Measurements from ENCODE around the gene ABCF2.

The ABCF2 gene

DNA sequence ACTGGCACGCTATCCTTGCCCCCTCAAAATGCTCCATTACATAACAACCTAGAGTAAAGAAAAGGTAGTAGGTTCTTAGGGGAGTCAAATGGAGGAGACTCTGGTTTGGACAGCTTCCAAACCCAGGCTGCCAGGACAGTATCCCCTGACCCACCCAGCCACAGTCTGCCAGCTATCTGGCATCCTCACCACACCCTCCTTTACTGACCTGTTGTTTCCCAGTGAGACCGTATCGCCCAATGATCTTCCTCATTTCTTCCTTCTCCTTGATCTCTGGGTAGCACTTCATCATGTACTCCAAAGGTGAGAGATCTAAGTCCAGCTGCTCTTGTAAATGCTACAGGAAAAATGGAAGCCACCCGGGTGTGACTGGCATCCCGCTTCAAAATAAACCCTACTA is 11.6 kb downstream of the ABCF2 start:
- DNase-seq = no peak

DNA sequence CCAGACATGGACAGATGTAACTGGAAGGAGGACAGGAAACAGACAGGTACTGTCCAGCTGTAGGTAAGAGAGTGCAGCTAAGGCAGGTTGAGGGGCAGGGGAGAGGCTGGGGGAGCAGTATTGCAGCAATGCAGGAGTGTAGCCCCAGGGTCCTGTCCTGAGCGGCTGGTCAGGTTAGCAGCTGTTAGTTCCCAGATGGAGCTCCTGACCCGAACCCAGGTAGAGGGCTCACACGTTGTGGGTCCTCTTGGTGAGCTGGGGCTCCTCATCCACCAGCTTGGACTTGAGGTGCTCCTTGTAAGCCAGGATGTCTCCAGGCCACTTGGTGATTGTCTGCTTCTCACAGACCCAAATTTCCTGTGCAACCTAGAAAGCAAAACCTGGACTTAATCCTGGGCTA is 13.2 kb downstream of the ABCF2 start:
- DNase-seq = no peak

DNA sequence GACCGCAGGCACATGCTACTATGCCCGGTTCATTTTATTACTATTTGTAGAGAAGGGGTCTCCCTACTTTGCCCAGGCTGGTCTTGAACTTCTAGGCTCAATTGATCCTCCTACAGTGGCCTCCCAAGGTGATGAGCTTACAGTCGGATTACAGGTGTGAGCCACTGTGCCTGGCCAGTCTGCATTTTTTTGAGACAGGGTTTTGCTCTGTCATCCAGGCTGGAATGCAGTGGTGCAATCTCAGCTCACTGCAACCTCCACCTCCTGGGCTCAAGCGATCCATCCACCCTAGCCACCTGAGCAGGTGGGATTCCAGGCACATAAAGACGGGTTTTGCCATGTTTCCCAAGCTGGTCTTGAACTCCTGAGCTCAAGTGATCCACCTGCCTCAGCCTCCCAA is 14.4 kb downstream of the ABCF2 start:
- no peak for DNase-seq

DNA sequence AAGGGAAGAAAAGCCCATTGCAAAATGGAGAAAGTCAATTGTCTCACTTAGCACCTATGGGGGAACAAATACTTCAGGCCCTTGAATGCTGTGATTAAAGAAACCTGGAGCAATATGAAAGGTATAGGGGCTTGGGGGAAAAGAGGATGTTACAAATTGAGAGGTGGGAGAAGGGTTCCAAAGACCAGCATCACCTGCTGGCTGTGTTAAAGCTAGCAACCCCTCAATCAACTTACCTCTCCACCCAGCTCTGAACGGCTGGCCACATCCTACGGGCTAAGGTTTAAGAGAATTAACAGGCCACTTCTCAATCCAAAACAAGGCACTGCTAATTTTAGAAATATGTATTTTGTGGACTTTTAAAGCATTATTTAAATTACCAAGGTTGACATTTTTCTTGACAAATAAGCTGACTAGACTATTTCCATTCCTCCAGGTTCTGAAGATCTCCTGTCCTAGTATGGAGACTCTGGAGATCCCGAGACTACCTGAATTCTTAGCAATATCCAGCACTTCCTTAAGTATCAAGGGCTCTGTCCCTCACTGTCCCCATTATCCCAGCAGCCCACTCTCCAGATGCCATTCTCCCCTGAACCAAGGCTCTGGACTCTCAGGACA is 15.7 kb downstream of the ABCF2 start:
- DNase-seq = no peak

DNA sequence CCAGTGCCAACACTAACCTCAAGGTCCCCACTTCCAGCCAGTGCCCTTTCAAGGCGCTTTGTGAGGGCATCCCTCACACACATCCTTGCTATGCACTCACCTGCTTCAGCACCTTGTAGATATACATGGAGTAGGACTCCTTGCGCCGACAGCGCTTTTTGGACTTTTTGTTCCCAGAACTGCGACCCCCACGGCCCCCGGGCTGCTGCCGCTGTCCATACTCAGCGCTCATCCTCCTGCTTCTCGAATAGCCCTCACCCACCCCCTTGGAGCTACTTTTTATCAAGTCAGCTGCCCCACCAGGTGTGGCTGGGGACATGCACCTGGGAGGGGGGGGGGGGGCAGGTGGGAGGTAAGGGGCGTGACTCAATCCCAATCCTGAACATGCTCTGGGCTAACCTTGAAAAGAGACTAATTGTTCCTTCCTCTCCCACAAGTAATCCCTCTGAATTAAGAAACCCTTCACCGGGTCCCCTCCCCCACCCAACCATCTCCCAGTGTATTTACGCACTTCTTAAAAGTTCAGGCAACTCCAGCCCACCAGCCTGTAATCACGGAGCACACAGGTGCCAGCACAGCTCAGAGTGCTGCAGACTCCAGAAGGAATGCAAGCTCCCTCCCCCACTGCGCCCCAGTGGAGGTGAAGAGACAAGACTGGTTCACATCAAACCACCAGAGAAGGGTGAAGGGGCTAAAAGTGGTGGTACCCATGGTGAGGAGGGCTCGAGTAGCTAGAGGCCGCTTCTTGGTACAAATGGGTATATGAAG is 16.7 kb downstream of the ABCF2 start, which contains the start of gene H2BK1:
TSS of gene H2BK1 (minus strand) at position 402 of the 768 bp plus-strand sequence. CDS start at position 232, 170 bp downstream.
- no peak for DNase-seq

DNA sequence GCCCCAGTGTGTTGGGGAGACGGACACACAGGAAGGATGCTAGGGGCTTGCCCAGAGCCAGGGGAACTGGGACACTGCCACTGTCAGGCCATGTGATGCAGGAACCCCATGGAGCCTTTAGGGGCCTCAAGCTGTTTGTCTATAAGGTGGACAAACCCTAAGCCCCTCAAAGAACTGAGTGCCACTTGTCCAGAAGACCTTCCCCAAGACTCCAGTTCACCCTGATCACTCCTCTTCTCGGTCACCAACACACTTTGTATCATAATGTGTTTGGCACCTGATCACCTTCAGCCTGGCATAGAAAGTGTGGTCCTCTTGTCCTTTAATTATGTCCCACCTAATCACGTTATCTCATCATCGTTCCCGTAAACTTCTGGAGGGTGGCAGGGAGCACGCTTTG is 17.4 kb downstream of the ABCF2 start:
- no peak for DNase-seq

DNA sequence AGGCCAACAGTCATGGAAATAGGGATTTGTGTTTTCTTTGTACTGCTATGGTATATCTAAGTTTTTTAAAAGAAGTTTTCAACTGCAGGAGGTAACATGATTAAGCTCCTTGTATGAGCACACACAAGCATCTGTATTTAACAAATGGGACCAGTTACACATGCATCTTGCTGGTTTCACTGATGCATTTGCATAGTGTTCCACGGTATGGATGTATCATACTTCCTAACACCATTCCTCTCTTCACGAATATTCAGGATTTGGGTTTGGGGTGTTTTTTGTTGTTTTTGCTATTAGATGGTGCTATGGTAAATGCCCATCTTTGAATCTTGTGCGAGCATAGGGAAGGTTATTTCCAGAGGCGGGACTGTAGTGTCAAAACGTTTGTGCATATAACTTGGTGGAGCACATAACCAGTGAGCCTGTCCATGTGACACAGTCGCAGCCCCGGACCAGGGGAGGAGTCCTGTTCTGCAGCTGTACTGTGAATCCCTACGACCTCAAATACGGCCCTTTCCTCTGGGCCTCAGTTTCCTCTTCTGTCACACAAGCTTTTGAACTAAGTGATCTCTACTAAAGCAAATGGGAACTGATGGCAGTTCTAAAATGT is 18.6 kb downstream of the ABCF2 start:
- no peak for DNase-seq

DNA sequence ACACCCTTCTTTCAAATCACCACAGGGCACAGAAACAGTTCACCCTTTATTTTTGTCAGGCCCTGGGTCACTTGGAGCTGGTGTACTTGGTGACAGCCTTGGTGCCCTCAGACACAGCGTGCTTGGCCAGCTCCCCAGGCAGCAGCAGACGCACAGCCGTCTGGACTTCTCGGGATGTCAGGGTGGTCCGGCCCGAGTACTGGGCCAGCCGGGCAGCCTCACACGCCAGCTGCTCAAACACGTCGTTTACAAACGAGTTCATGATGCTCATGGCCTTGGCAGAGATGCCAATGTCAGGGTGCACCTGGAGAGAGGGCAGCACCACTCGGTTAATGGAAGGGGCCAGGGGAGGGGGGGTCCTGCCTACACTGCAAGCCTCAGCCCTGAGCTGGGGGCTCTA is 19.2 kb downstream of the ABCF2 start:
- DNase-seq = no peak

DNA sequence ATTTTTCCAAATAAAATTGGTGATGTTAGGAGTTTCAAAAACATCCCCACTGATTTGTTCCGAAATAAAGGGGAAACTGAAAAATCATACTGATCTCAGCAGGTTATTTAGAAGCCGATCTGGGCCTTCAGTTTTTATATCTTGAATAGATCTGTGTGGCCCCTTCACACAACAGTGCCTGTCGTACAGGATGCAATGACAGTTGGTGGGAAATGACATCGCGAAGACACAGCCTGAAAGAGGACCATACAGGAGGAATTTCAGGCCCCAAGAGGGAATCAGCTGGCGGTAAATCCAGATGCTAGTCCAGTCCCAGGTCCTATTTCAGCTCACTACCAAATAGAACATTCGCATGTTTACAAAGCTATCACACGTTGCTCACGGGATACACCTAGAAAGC is 19.7 kb downstream of the ABCF2 start:
- DNase-seq = no peak

DNA sequence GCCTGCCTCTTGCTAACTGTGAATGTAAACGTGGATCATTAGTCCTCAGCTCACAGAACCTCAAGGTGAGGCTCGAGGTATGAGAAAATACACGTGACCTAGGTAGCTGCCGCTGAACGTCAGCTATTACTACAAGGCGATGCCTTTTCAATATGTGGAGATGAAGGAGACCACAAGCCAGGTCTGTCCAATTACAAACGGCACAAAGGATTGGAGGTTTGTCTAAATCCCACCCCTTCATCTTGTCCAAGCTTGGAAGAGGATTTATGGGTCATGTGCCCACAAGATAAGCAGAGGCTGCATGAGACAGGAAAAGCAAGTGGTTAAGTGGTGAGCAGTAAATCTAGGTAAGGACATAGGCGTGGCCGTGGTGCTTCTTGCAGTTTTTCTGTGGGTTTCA is 20.1 kb downstream of the ABCF2 start:
- no peak for DNase-seq

DNA sequence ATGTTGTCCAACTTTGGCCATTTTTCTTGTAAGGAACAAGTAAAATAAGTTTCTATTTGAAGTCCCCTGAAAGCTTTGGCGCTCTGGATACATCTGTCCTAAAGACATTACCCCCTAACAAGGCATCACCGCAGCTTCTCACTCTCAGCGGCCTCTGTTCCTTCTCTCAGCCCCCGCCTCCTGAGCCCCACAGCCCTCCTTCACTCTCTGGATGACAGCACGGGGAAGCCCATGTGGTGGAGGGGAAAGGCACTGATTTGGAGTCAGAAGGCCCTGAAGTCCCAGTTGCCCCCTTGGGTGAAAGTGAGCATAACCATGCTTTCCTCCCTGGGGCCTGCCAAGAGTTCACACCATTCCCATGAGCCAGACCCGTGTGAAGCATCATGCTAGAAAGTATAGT is 21.3 kb downstream of the ABCF2 start:
- no peak for DNase-seq

DNA sequence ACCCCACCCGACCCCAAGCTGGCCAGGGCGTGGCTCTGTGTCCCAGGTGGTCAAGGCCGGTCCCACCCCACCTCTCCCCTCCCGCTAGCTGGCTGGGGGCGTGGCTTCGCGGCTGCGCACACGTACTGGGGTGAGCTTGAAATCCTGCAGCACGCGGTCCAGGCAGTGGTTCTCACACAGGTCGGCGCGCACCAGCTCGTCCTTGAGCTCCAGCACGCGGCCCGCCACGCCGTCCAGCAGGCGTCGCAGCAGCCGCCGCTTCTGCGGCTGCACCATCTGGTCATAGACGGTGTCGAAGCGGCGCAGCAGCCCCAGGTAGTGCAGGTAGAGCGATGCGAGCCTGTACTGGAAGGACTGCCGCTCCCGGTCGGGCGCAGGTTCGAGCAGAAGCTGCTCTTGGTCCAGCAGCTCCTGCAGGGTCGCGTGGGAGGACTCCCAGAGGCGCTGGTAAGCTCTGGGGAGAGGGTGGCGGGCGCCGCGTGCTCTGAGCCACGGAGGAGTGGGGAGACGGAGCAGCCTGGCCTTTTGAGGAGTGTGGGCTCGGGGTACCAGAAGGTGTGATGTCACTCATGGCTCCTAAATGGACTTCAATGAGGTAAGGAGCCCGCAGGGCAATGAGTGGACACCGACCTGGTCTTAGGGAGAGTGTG is 22.5 kb downstream of the ABCF2 start:
- DNase-seq = no peak

DNA sequence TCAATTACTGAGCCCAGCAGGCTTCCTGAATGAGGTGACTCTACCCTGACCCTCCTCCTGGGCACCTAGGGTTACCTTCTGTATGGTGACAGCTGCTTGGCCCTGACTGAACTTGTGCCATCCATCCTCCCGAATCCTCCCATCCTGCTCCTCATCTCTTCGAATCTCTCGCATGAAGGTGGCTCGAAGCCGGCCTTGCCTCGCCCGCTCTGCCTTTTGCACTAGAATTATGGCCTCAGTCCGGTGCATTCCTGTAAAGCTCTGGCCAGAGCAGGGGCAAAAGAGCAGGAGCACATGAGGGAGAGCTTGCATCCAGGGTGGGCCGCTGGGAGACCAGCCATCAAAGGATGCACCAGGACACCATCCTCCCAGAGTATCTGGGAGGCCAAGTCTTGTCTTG is 24.2 kb downstream of the ABCF2 start:
- no peak for DNase-seq

DNA sequence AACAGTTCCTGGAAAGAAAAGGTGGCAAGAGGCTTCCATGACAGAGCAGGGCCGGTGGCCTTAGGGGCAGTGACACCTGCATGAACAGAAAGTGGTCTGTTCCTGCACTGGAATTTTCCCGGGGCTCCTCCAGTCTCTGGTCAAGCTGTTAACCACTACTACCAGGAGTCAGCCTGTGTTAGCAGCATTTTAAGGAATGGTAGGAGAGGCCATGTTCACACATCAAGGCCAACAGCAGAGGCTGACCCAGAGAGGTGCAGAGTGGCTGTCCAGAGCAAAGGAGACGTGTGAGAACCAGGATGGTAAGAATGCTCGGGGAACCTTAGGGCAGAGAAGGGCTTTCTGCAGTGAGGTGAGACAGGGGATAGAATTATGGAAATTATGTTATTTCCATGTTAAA is 25.3 kb downstream of the ABCF2 start:
- DNase-seq = no peak

DNA sequence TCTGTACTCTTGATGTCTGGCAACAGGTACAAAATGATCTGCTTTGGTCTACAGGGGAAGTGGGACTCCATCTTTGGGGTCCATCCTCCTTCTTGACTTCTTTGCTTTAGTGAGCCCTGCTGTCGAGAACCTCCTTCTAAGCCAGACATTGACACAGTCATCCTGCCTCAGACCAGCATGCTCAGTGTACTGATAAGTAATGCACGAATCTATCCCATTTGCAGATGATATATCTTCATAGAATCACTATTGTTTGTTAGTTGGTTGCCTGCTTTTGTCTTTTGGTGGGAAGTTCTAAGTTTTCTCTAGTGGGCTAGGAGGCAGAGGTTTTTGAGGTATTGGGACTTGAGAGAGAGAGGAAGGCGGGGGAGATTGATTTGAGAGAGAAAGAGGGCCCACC is 25.7 kb downstream of the ABCF2 start:
- no peak for DNase-seq

DNA sequence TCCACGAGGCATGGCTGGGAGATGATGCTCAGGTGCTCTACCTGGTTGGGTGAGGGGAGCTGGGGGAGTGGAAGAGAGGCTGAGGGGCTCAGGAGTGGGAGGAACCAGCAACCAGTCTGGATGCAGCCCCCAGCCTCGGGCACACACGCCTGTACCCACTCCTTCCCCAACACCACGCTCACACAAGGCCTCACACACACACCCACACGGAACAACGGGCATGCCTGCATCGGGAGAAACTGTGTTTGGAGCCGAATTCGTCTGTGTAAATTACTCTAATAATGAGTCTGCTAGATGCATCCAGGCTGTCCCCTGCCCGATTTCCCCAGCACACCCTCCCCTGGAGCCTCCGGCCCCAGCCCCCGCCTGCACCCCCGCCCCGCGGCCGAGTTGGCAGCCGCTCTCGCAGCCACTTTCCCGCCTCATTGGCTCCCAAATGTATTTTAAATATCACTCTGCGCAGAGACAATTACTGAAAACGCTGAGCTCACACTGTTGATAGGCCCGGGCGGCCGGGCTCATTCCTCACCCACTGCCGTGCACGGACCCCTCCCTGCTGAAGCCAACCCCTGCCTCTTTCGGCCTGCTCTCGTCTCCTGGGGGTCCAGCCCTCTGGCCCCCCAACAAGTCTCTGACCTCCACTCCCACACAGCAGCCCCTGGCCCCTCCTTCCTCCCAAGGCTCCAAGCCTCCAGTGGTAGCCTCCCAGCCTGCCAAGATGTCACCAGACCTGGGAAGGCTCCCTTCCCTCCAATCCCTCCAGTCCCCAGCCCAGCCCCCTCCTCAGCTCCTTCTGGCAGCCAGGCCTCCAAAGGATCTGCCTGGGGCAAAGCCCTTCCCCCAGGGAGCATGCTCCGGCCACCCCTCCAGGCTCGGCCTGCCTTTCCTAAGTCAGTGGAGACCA is 27.8 kb downstream of the ABCF2 start:
- no peak for DNase-seq

DNA sequence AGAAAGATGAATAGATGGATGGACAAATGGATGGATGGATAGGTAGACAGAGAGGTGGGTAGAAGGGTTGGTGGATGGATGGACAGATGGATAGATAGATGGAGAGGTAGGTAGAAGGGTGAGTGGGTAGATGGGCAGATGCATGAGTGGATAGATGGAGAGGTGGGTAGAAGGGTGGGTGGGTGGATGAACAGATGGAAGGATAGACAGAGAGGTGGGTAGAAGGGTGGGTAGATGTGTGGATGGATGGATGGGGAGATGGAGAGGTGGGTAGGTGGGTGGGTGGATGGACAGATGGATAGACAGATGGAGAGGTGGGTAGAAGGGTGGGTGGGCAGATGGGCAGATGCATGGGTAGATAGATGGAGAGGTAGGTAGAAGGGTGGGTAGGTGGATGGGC is 29.1 kb downstream of the ABCF2 start:
- DNase-seq = no peak

DNA sequence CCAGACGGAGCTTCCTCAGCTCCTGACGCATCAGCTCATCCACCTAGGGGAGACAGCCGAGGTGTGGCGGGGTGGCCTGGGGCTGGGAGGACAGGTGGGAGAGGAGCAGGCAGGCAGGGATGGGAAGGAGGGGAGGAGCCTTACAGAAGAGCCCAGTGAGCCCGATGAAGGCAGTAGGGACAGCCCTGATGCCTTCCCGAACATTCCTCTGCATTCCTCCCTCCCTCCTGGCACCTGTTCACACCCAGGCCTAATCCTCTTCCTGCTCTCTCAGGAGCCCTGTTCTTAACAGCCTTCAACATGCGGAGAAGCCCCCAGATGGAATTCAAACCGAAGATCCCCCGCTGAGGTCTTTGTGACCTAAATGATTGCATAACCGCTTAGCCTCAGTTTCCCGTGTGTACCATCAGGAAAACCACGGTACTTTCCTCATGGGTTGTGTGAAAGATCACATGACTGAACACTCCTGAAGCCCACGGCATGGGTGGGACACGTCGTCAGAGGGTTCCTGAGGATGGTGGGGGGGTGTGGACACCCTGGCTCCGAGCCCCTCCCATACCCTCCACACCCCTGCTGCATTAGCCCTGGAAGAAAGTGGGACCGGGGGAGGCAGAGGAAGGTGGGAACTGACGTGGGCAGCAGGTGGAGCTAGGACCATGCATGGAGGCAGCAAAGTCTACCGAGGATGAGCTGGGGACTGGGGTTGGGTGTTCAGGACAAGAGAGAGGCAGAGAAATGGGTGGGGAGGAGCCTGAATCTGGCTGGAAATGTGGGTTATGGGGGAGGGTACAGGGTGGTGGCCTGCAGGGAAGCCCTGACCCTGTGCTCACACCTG is 31.2 kb downstream of the ABCF2 start:
- no peak for DNase-seq

DNA sequence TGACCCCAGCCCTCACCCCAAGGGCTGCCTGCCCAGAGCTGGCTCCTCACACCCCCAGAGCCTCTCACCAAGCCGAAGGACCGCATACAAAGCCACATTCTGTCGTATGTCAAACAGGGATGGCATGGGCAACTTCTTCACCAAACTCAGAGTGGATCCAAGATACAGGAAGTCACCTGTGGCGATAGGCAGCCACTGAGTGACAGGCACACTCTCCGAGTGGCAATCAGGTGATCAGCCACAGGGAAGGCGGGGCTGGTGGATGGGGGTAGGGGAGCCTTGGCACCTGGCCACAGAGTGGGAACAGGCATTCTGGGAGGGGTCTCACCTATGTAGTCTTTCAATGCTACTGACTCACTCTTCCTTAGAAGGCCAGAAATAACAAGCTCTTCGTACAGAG is 32.8 kb downstream of the ABCF2 start:
- no peak for DNase-seq

DNA sequence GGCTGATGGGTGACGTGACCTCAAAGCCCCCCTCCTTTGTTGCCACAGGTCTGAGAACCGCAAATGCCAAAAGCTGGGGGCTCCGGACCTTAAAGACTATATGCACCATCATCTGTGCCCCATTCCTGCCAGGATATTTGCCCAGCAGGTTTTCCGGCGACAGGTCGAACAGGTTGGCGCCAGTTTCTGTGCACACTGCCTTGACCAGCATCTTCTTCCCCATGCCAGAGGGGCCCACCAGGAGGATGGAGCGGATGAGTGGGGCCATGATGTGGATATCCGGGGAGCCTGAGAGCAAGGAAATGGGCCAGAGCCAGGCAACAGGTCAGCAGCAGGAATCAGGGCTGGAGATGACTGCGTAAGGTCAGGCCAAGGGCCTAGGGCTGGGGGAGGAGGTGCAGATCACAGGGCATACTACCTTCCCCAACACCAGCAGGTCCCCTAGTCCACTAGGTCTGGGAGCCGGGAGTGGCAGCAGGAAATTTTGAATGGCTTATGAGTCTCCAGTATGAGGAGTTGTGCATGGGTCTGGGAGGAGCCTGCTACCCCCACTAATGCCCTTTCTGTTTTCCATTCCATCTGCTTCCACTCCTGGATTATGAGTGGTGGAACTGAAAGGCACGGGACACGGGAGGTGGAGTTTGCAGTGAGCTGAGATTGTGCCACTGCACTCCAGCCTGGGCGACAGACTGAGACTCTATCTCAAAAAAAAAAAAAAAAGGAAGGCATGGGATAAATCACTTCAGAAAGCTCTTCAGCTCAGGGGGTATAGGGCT is 33.6 kb downstream of the ABCF2 start:
- DNase-seq = no peak

DNA sequence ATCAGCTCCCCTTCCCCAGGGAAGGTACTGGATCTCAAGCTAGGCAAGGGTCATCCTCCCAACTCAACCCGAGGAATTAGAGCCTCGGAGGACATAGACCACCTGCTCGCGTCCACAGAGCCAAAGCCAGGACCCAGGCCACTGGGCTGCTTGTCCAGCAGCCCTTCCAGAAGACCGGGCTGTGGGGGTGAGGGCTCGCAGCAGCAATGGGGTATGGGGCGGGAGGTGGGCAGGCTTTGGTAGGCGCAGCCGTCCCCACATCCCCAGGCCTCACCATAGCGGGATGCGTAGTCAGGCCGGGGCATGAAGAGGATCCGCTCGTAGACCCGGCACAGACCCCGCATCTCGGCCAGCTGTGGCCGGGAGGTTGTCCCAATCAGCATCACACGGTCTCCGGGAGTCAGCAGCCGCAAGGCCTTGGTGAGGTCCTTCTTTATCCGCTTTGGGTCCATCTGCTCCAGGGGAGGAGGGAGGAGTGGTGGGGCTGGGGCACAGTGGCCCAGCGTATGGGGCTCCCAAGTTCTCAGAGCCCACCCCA is 34.9 kb downstream of the ABCF2 start:
- no peak for DNase-seq
